OCI-LY7 (cell line): ENCODE results near the gene IGSF23. TPM values are rescaled to one million over a fixed set of nuclear protein-coding genes. Genes with fewer than 3 reads are reported as not detected.

Source experiments
- BruUV-seq: library from RNA; stranded (reverse); fragments of 400-500 nt; replicated peaks from 2 replicates; lab custom pipeline; 2021; lab: Mats Ljungman, UMichigan
- CTCF ChIA-PET: fragments of 300-600 bp; sonication (Branson Sonifier 250); formaldehyde crosslinking; loops from one replicate; lab custom pipeline; 2022; ENCODE audit warnings: antibody characterized with exemption; ENCODE audit not compliant: unreplicated experiment; lab: Charles Lee
- POLR2A ChIA-PET: fragments of 300-600 bp; sonication (Branson Sonifier 250); formaldehyde crosslinking; loops from one replicate; lab custom pipeline; 2022; ENCODE audit warnings: antibody characterized with exemption; lab: Charles Lee
- DNase-seq: peaks from one replicate; pipeline ENCODE4 v3.0.0-alpha.2; 2015; ENCODE audit warnings: low spot score
- H2AFZ ChIP-seq: fragments of 200-600 bp; sonication (generic), shearing (Covaris generic); 2 replicates; pipeline ENCODE4 v1.6.1; 2014; ENCODE audit warnings: mild to moderate bottlenecking, antibody characterized with exemption, low read length, moderate library complexity
- H3K27ac ChIP-seq: fragments of 200-600 bp; sonication (generic); 2 replicates; pipeline ENCODE4 v1.5.1; 2014; ENCODE audit warnings: mixed run types, low read depth, mild to moderate bottlenecking, moderate library complexity, low read length, inconsistent platforms; ENCODE audit not compliant: poor library complexity, severe bottlenecking
- H3K36me3 ChIP-seq: fragments of 200-600 bp; sonication (generic); 2 replicates; pipeline ENCODE4 v1.6.1; 2014; ENCODE audit warnings: mild to moderate bottlenecking, antibody characterized with exemption, low read length, moderate library complexity, mixed read lengths; ENCODE audit not compliant: insufficient read depth
- H3K4me1 ChIP-seq: fragments of 200-600 bp; sonication (generic); 2 replicates; pipeline ENCODE4 v1.5.1; 2014; ENCODE audit warnings: mild to moderate bottlenecking, low read length; ENCODE audit not compliant: insufficient read depth, poor library complexity, severe bottlenecking
- H3K4me2 ChIP-seq: fragments of 200-600 bp; sonication (generic); 2 replicates; pipeline ENCODE4 v1.6.1; 2014; ENCODE audit warnings: mild to moderate bottlenecking, low read length
- H3K4me3 ChIP-seq: fragments of 200-600 bp; sonication (generic); 2 replicates; pipeline ENCODE4 v1.5.1; 2014; ENCODE audit warnings: mild to moderate bottlenecking, low read depth, low read length; ENCODE audit not compliant: poor library complexity, severe bottlenecking
- H3K79me2 ChIP-seq: fragments of 200-600 bp; sonication (generic); 2 replicates; pipeline ENCODE4 v1.6.1; 2016; ENCODE audit warnings: low read depth, mild to moderate bottlenecking, low read length, moderate library complexity, mixed read lengths; ENCODE audit not compliant: insufficient read depth
- H3K9me2 ChIP-seq: fragments of 200-600 bp; sonication (generic); 2 replicates; pipeline ENCODE4 v1.6.1; 2016; ENCODE audit warnings: mild to moderate bottlenecking, low read length, mixed read lengths; ENCODE audit not compliant: insufficient read depth
- H3K9me3 ChIP-seq: fragments of 200-600 bp; sonication (generic); 2 replicates; pipeline ENCODE4 v1.6.1; 2014; ENCODE audit warnings: mild to moderate bottlenecking, mixed run types, low read length, mixed read lengths
- H4K20me1 ChIP-seq: fragments of 200-600 bp; sonication (generic); 2 replicates; pipeline ENCODE4 v1.6.1; 2014; ENCODE audit warnings: mild to moderate bottlenecking, antibody characterized with exemption, low read length, moderate library complexity, mixed read lengths; ENCODE audit not compliant: insufficient read depth
- CTCF ChIP-seq: fragments of 200-600 bp; sonication (generic); conservative IDR thresholded peaks from 2 replicates; pipeline ENCODE4 v1.5.1; 2014; ENCODE audit warnings: mild to moderate bottlenecking, antibody characterized with exemption, low read length, moderate library complexity, mixed read lengths
- EZH2phosphoT487 ChIP-seq: fragments of 200-600 bp; sonication (generic); IDR thresholded peaks from 2 replicates; pipeline ENCODE4 v1.6.1; 2018; ENCODE audit warnings: low read depth, borderline replicate concordance, mild to moderate bottlenecking, mixed run types, antibody characterized with exemption, low read length, moderate library complexity, mixed read lengths
- intact Hi-C: fragments of 100-400 bp; cut with micrococcal nuclease; formaldehyde crosslinking; loops from one replicate; pipeline ENCODE4 v1.10.0; 2022; ENCODE audit not compliant: unreplicated experiment
- total RNA-seq, 2 experiments: library from RNA; depleted of rRNA in 1 of 2; stranded (reverse); fragments of >200 nt in 1 of 2; shearing (Covaris generic) in 1 of 2; gene quantifications; 2 replicates each; pipeline ENCODE4 v1.2.3, GENCODE V29; 2014 to 2022

Gene IGSF23
- total RNA-seq, 2 experiments from 2014 or later = not detected

GRCh38 chr19:44585371-44586133 lies 27.8 kb upstream of the IGSF23 start:
- no peak for TF ChIP-seq EZH2phosphoT487
- peak; percentile 42 for TF ChIP-seq CTCF
- H3K4me3 ChIP-seq = no peak overlapping the region
- no peaks in the 10 kb centered on the region for H3K4me1 ChIP-seq
- H3K4me2 ChIP-seq = no peak overlapping the region
- DNase-seq = no peak
- no peaks in the 10 kb centered on the region for H4K20me1 ChIP-seq
- intact Hi-C loops = no loop called here
- no peaks in the 10 kb centered on the region for H3K79me2 ChIP-seq
- H3K27ac ChIP-seq = no peak overlapping the region
- no peaks in the 10 kb centered on the region for H3K9me3 ChIP-seq
- POLR2A ChIA-PET = no interaction called here
- H3K36me3 ChIP-seq = no peaks in the 10 kb centered on the region
- H3K9me2 ChIP-seq = no peaks in the 10 kb centered on the region
- BruUV-seq = no TSS peak
- CTCF ChIA-PET = no interaction called here
- H2AFZ ChIP-seq = no peak overlapping the region

- POLR2A ChIA-PET = interaction anchor here (0.7 kb wide), 1 partner anchor 424 kb away, joined by 3 read pairs; no protein-coding TSS in a partner anchor
- Histone ChIP-seq H3K36me3 (no peaks in the 10 kb centered on the region), H3K27ac (no peak overlapping the region), H2AFZ (no peak overlapping the region), H4K20me1 (no peaks in the 10 kb centered on the region), H3K79me2 (no peaks in the 10 kb centered on the region), H3K4me3 (no peak overlapping the region), H3K4me2 (no peak overlapping the region), H3K9me3 (no peaks in the 10 kb centered on the region), H3K9me2 (no peaks in the 10 kb centered on the region), H3K4me1 (no peaks in the 10 kb centered on the region)
- CTCF ChIA-PET = no interaction called here
- TF ChIP-seq EZH2phosphoT487 (no peak), CTCF (0 out of 2 replicates have a peak, but pooled peaks have one; percentile 22)
- no peak for DNase-seq
- intact Hi-C loops = no loop called here
- no TSS peak for BruUV-seq
Observed at GRCh38 chr19:44587963-44588770, 25.2 kb upstream of the IGSF23 start.
